ENCODE results near the gene TMEM161A. TPM values are rescaled to one million over a fixed set of nuclear protein-coding genes. Genes with fewer than 3 reads are reported as not detected.
A peak's percentile ranks its signal among the peaks of the same experiment; 100 is the strongest.

The TMEM161A gene
- total and polyA plus RNA-seq, 11 donors: 12.3 to 29.7 (median 22.1) TPM

DNA sequence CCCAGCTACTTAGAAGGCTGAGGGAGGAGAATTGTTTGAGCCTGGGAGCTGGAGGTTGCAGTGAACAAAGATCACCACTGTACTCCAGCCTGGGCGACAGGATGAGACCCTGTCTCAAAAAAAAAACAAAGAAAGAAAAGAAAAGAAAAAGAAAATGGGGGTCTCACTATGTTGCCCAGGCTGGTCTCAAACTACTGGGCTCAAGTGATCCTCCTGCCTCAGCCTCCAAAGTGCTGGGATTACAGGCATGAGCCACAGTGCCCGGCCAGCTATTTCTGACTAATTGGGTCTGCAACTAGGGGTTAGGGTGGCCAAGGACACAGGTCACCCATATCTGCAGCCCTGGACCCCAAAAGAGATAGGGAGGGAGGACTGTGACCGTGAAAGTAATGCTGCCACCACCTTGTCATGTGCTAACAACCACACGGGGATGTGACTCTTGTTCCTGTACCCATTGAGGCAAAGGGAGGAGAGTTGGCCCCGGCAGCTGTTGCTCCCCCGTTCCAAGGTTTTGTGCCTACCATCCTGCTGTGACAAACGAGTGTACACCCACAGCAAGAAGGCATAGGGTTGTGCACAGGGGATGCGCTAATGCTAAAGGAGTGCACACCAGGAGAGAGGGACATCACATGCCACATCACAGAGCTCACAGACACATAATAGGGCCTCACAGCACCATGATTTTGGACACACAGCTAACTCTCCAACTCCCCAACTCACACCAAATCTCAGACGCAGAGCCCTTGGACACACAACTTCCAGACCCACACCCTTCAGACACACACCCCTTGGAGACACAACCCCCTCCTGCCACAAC, 31.2 kb upstream of the TMEM161A start:
- no peak for DNase-seq
- peaks cover 0 to 13% (median 6%) of the 10 kb centered on the region in 12 donors for H3K4me1 ChIP-seq
- TF ChIP-seq POLR2A (IDR thresholded peaks at IDR 0.05): no peak
- TF ChIP-seq, protein P1, sequence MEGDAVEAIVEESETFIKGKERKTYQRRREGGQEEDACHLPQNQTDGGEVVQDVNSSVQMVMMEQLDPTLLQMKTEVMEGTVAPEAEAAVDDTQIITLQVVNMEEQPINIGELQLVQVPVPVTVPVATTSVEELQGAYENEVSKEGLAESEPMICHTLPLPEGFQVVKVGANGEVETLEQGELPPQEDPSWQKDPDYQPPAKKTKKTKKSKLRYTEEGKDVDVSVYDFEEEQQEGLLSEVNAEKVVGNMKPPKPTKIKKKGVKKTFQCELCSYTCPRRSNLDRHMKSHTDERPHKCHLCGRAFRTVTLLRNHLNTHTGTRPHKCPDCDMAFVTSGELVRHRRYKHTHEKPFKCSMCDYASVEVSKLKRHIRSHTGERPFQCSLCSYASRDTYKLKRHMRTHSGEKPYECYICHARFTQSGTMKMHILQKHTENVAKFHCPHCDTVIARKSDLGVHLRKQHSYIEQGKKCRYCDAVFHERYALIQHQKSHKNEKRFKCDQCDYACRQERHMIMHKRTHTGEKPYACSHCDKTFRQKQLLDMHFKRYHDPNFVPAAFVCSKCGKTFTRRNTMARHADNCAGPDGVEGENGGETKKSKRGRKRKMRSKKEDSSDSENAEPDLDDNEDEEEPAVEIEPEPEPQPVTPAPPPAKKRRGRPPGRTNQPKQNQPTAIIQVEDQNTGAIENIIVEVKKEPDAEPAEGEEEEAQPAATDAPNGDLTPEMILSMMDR (IDR thresholded peaks at IDR 0.05): no peak
- no peaks in the 10 kb centered on the region for H3K36me3 ChIP-seq
- intact Hi-C loops (cut with DNase I): no loop called here
- H3K27me3 ChIP-seq: no peaks in the 10 kb centered on the region
- H3K9me3 ChIP-seq: no peaks in the 10 kb centered on the region
- H3K4me3 ChIP-seq: peak overlapping the region in 9 of 12 donors; percentile 13 to 48 (median 39)
- no peak overlapping the region for H3K27ac ChIP-seq
- ATAC-seq: peak in 1 of 4 donors; percentile 2
- 69 to 83% (median 79%) methylated on average over 7 to 9 of the region's 9 CpGs for WGBS, 4 donors

DNA sequence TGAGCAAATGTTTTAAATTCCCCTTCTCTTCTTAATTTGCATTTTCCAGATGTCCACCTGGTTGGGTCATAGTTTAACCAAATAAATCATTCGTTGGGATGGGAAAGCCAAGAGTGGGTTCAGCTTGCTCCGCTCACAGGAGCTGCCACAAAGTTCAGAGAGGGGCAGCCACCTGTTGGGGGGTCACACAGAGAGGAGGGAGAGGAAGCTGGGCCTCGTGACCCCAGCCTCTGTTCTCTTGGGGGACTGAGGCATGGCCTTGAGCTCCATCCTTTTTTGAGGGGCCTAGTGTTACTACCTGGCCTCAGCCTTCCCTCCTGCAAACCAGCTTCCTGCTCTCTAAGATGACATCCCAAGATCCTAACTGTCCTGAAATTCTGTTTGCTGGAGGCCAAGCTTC, 29.3 kb upstream of the TMEM161A start:
- Histone ChIP-seq H3K9me3 (no peaks in the 10 kb centered on the region), H3K36me3 (no peaks in the 10 kb centered on the region), H3K4me1 (peaks cover 0 to 13% (median 6%) of the 10 kb centered on the region in 12 donors), H3K27me3 (no peaks in the 10 kb centered on the region), H3K27ac (no peak overlapping the region), H3K4me3 (no peak overlapping the region)
- no peak for DNase-seq
- WGBS, 4 donors: 85 to 94% (median 92%) methylated on average over 3 of the region's 3 CpGs
- TF ChIP-seq POLR2A (IDR thresholded peaks at IDR 0.05): no peak
- intact Hi-C loops (cut with DNase I): no loop called here
- ATAC-seq: no peak

DNA sequence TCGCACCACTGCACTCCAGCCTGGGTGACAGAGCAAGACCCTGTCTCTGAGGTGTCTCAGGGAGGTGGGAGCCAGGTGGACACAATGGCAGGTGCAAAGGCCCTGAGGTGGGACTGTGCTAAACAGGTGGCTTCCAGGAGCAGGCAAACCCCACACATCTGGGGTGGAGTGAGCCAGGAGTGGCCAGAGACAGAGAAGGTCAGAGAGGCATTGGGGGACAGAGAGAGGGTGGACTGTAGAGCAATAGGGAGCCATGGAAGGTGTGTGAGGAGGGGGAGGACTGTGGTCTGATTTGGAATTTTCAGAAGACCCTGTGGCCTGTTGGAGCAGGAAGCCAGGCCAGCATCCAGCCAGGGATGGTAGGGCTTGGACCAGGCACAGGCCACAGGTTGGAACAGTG, 27.1 kb upstream of the TMEM161A start:
- Histone ChIP-seq H3K27me3 (no peaks in the 10 kb centered on the region), H3K27ac (no peak overlapping the region), H3K9me3 (no peaks in the 10 kb centered on the region), H3K4me3 (no peak overlapping the region), H3K4me1 (peaks cover 0 to 8% (median 3%) of the 10 kb centered on the region in 12 donors), H3K36me3 (no peaks in the 10 kb centered on the region)
- ATAC-seq (no peak), DNase-seq (no peak)
- intact Hi-C loops (cut with DNase I): no loop called here
- TF ChIP-seq POLR2A (IDR thresholded peaks at IDR 0.05): no peak
- TF ChIP-seq, protein P1 (IDR thresholded peaks at IDR 0.05): no peak
- 80 to 100% (median 97%) methylated on average over 1 of the region's 1 CpG for WGBS, 4 donors

DNA sequence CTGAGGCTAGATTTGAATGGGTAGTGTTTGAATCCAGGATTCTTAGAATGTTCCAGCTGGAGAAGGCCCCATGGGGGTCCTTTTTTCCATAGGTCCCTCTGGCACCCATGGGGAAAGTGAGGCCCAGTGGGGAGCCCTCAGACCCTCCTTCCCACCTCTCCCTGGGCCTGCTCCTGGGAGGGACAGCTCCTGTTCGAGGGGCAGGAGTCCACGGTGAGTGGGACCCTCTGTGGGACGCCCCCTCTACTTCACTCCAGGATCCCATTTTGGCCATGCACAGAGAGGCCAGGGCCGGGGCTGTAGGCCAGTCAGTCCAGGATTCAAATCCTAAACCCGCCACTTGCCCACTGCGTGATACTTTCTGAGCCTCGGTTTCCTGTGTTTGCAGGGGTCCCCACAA, 24.2 kb upstream of the TMEM161A start:
- 87 to 95% (median 93%) methylated on average over 7 of the region's 7 CpGs for WGBS, 4 donors
- Histone ChIP-seq H3K9me3 (no peaks in the 10 kb centered on the region), H3K36me3 (no peaks in the 10 kb centered on the region), H3K4me1 (no peaks in the 10 kb centered on the region), H3K27me3 (no peaks in the 10 kb centered on the region), H3K27ac (no peak overlapping the region), H3K4me3 (no peak overlapping the region)
- DNase-seq (no peak), ATAC-seq (no peak)
- intact Hi-C loops (cut with DNase I): no loop called here
- TF ChIP-seq, protein P1 (IDR thresholded peaks at IDR 0.05): no peak
- no peak for TF ChIP-seq POLR2A (IDR thresholded peaks at IDR 0.05)

All from heart left ventricle (tissue), 16 donors.